ENCODE results near the gene CASK.

DNA sequence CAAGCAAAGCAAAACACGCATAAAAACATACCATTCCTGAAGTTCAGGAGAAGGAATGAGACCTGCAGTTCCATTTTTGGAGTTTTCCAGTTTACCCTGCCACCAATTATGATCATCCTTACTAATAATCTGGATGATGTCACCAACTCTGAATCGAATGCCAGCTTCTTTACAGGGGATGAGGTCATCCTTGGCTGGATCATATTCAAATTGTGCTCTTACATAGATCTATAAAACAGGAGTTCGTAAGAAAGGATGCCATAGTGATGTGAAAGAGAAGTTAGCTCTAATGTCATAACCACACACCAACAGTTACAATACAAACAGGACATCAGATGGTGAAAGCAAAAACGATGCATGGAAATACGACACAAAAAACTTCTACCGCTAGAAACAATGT is 369.7 kb downstream of the CASK start:
- TF ChIP-seq, protein P1, sequence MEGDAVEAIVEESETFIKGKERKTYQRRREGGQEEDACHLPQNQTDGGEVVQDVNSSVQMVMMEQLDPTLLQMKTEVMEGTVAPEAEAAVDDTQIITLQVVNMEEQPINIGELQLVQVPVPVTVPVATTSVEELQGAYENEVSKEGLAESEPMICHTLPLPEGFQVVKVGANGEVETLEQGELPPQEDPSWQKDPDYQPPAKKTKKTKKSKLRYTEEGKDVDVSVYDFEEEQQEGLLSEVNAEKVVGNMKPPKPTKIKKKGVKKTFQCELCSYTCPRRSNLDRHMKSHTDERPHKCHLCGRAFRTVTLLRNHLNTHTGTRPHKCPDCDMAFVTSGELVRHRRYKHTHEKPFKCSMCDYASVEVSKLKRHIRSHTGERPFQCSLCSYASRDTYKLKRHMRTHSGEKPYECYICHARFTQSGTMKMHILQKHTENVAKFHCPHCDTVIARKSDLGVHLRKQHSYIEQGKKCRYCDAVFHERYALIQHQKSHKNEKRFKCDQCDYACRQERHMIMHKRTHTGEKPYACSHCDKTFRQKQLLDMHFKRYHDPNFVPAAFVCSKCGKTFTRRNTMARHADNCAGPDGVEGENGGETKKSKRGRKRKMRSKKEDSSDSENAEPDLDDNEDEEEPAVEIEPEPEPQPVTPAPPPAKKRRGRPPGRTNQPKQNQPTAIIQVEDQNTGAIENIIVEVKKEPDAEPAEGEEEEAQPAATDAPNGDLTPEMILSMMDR (IDR thresholded peaks at IDR 0.05): no peak
- TF ChIP-seq POLR2AphosphoS5 (IDR thresholded peaks at IDR 0.05; ENCODE audit: low read depth, low read length) (no peak), TCF7L2 (IDR thresholded peaks at IDR 0.05; ENCODE audit: low read depth, low read length) (no peak), SIN3A (IDR thresholded peaks at IDR 0.05; ENCODE audit: borderline replicate concordance, insufficient read depth, low read depth, low read length) (no peak)
- TF ChIP-seq, protein P2, sequence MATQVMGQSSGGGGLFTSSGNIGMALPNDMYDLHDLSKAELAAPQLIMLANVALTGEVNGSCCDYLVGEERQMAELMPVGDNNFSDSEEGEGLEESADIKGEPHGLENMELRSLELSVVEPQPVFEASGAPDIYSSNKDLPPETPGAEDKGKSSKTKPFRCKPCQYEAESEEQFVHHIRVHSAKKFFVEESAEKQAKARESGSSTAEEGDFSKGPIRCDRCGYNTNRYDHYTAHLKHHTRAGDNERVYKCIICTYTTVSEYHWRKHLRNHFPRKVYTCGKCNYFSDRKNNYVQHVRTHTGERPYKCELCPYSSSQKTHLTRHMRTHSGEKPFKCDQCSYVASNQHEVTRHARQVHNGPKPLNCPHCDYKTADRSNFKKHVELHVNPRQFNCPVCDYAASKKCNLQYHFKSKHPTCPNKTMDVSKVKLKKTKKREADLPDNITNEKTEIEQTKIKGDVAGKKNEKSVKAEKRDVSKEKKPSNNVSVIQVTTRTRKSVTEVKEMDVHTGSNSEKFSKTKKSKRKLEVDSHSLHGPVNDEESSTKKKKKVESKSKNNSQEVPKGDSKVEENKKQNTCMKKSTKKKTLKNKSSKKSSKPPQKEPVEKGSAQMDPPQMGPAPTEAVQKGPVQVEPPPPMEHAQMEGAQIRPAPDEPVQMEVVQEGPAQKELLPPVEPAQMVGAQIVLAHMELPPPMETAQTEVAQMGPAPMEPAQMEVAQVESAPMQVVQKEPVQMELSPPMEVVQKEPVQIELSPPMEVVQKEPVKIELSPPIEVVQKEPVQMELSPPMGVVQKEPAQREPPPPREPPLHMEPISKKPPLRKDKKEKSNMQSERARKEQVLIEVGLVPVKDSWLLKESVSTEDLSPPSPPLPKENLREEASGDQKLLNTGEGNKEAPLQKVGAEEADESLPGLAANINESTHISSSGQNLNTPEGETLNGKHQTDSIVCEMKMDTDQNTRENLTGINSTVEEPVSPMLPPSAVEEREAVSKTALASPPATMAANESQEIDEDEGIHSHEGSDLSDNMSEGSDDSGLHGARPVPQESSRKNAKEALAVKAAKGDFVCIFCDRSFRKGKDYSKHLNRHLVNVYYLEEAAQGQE (IDR thresholded peaks at IDR 0.05; ENCODE audit: insufficient read depth in 1 of 2, low read depth in 2 of 2, low read length in 1 of 2): no peak

Measured in Panc1 (cell line).